HUES64 (cell line): ENCODE data around the gene RAB43.
"Not testable (repeated sequence)": the region's sequence is repeated elsewhere in the genome, so short reads cannot be mapped to it uniquely, and the experiment has no call there.

Experiments used
- H3K27ac ChIP-seq: 2 replicates; pipeline ENCODE4 v1.7.0; 2013; ENCODE audit warnings: low read depth, low read length, inconsistent platforms
- H3K27me3 ChIP-seq: 2 replicates; pipeline ENCODE4 v1.6.1; 2013; ENCODE audit warnings: mild to moderate bottlenecking, low read length; ENCODE audit not compliant: insufficient read depth
- H3K36me3 ChIP-seq: 2 replicates; pipeline ENCODE4 v1.6.1; 2013; ENCODE audit warnings: mild to moderate bottlenecking, low read length; ENCODE audit not compliant: insufficient read depth
- H3K4me1 ChIP-seq: 2 replicates; pipeline ENCODE4 v1.6.1; 2013; ENCODE audit warnings: mild to moderate bottlenecking, low read length, moderate library complexity; ENCODE audit not compliant: insufficient read depth
- H3K4me3 ChIP-seq: 2 replicates; pipeline ENCODE4 v1.5.1; 2013; ENCODE audit warnings: mild to moderate bottlenecking, low read length, moderate library complexity
- H3K9ac ChIP-seq: 2 replicates; pipeline ENCODE4 v1.6.1; 2013; ENCODE audit warnings: mild to moderate bottlenecking, low read depth, low read length
- H3K9me3 ChIP-seq: 2 replicates; pipeline ENCODE4 v1.6.1; 2013; ENCODE audit warnings: low read depth, low read length; ENCODE audit not compliant: insufficient read depth
- WGBS: fragments of 150-250, 120-280 bp; methylation state at CpG from one replicate; pipeline ENCODE4 v1.1.7; 2013; ENCODE audit warnings: missing lambda C conversion rate; 5-methylcytosine and 5-hydroxymethylcytosine counted together

RAB43 gene

DNA sequence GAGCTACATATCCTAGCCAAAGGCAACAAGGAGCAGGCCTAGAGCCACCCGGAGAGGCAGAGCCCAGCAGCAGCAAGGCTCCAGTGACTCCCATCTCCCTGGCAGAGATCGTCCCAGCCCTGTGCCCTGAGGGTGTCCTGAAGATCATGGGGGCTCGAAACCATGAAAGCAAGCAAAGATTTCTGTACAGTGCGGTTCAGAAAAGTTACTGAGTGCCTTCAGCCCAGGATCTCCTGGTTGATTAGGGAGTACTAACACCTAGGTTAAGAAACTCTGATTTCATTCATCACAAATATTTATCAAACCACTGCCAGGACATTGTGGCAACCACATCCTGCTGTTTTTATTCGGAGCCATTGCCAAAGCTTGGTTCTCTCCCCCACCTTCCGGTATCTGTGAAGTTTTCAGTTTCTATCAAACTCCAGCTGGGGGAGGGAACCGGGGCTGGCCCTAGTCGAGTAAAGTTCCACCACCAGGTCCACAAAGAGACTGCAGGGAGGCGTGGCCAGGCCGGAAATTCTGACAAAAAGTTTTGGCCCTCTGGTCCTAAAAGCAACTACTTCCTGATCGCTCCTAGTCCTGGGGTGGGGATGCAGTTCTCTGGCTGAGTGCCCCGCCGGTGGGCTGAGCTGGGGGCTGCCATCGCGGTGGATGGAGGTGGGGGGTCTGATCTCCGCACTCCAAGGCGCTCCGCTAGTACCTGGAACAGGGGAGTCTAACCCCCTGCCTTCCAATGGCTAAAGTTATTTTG lies 1.2 kb downstream of the RAB43 start:
- Histone ChIP-seq H3K27me3 (no peaks in the 10 kb centered on the region), H3K4me3 (peak overlapping the region; percentile 89), H3K9ac (peak overlapping the region; percentile 63), H3K4me1 (peaks cover 37% of the 10 kb centered on the region), H3K36me3 (peaks cover 6% of the 10 kb centered on the region), H3K9me3 (no peaks in the 10 kb centered on the region), H3K27ac (peak overlapping the region; percentile 77)
- WGBS = 5% methylated on average over 18 of the region's 18 CpGs

DNA sequence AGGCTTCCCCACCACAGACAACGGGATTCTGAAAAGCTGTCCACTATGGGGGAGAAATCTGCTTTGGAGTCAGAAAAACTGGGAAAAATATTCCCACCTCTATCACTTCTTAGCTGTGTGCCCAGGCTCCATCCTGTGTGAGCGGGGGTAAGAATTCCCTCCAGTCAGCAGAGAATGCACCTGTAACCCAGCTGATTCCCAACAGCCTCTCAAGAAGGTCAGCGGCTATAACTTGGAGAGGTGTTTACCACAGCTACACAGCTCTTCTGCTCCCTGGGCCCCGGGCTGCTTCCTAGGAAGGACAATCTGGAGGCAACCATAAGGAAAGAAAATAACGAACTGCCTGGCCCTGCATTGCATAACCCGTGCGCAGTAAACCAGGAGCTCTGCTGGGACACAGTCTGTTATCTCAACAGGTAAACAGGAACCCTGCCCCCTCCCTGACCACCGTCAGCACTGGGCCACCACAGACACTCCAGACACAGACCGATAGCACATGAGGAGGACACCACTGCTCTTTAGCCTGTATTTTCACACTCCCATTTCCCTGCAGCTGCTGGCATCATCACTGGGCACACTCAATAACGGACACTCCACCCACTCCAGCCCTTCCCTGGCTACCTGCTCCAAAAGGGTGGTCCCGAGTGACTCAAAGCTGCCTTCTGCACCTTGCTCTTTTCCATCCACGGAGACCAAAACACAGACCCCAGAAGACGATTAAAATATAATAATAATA lies 2.1 kb downstream of the RAB43 start:
- H3K9me3 ChIP-seq = no peaks in the 10 kb centered on the region
- H3K4me1 ChIP-seq = peaks cover 41% of the 10 kb centered on the region
- H3K36me3 ChIP-seq = peaks cover 6% of the 10 kb centered on the region
- WGBS = 51% methylated on average over 12 of the region's 13 CpGs
- no peaks in the 10 kb centered on the region for H3K27me3 ChIP-seq
- peak overlapping the region; percentile 76; the same call in 1 of the 2 replicates for H3K27ac ChIP-seq
- peak overlapping the region; percentile 63 for H3K9ac ChIP-seq
- H3K4me3 ChIP-seq = peak overlapping the region; percentile 89

DNA sequence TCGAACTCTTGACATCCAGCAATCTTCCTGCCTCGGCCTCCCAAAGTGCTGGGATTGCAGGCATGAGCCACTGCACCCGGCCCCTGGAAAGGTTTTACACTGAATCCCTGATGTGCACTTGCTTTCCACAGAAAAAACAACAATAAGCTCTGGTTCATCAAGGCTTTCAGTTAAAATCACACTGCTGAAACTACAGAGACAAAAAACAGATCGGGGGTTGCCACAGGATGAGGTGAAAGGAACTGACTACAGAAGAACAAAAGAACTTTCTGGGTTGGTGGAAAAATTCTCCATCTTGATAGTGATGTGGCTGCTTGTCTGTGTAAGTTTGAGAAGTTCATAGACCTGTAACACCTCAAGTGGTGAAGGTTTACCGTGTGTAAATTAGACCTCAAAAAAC lies 2.9 kb downstream of the RAB43 start:
- Histone ChIP-seq H3K27me3 (no peaks in the 10 kb centered on the region), H3K27ac (peak overlapping the region; percentile 1; the same call in 1 of the 2 replicates), H3K9ac (peak overlapping the region; percentile 17; the same call in 1 of the 2 replicates), H3K4me1 (peaks cover 46% of the 10 kb centered on the region), H3K4me3 (0 out of 2 replicates have a peak overlapping the region, but pooled peaks have one; percentile 89), H3K36me3 (peaks cover 6% of the 10 kb centered on the region), H3K9me3 (no peaks in the 10 kb centered on the region)
- WGBS = 80% methylated on average over 4 of the region's 5 CpGs

DNA sequence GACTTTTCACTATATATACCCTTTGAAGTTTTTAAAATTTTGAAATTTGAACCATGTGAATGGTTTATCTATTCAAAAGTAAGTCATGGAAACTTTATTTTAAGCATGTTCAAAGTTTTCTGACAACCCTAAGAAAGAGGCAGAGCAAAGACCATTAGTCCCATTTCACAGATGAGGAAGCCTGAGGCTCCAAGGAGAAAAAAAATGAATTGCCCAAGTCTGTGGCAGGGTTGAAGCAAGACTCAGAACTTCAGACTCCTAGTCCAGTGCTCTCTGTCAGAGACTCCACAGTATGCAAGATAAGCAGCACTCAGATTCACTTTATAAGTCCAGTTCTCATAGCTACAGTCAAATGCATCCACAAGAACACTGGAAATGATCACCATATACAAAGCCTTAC lies 4.5 kb downstream of the RAB43 start:
- Histone ChIP-seq H3K4me3 (no peak overlapping the region), H3K4me1 (peaks cover 46% of the 10 kb centered on the region), H3K9ac (no peak overlapping the region), H3K9me3 (no peaks in the 10 kb centered on the region), H3K36me3 (peaks cover 9% of the 10 kb centered on the region), H3K27me3 (no peaks in the 10 kb centered on the region), H3K27ac (no peak overlapping the region)

DNA sequence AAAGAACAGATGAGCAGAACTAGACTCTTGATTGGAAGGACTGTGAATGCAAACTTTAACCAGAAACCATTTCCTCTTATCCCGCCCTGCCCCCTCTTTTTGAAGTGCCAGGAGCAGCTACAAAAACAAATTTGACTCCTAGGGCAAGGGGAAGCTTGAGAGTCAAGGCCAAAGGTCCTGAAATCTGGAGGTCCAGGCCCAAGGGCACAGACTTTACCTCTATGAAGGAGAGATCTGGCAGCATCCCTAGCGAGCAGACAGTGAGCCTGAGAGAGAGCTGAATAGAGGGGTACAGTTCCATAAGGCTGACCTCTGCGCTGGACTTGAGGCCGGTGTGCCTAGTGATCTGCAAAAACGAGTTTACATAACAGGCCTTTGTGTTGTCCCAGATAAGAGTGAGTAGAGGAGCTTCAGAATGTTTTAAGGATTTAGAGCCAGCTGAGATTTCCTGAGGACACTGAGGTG lies 5.1 kb downstream of the RAB43 start:
- 32% methylated on average over 5 of the region's 5 CpGs for WGBS
- Histone ChIP-seq H3K9ac (peak overlapping the region; percentile 42; the same call in 1 of the 2 replicates), H3K27me3 (no peaks in the 10 kb centered on the region), H3K9me3 (no peaks in the 10 kb centered on the region), H3K36me3 (peaks cover 9% of the 10 kb centered on the region), H3K4me1 (peaks cover 46% of the 10 kb centered on the region), H3K4me3 (peak overlapping the region; percentile 20; the same call in 1 of the 2 replicates), H3K27ac (peak overlapping the region; percentile 71; the same call in 1 of the 2 replicates)

DNA sequence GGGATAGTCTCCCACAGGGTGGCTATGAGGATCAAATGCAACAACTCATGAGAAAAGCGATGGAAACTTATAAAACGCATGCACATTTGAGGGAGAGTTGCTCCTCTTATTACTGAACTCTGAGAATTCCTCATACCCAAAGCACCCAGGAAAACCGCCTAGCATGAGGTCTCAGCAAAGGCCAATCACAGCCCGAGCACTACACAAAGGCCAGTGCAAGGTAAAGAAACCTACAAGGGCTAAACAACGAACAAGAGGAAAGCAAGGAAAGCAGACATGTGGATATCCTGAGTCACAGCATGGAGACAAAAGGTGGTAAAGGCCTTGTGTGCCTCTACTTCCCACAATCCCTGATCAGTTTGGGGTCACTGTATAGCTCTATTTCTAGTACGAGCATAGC lies 7.1 kb downstream of the RAB43 start:
- 84% methylated on average over 6 of the region's 6 CpGs for WGBS
- H3K36me3 ChIP-seq = peaks cover 14% of the 10 kb centered on the region

DNA sequence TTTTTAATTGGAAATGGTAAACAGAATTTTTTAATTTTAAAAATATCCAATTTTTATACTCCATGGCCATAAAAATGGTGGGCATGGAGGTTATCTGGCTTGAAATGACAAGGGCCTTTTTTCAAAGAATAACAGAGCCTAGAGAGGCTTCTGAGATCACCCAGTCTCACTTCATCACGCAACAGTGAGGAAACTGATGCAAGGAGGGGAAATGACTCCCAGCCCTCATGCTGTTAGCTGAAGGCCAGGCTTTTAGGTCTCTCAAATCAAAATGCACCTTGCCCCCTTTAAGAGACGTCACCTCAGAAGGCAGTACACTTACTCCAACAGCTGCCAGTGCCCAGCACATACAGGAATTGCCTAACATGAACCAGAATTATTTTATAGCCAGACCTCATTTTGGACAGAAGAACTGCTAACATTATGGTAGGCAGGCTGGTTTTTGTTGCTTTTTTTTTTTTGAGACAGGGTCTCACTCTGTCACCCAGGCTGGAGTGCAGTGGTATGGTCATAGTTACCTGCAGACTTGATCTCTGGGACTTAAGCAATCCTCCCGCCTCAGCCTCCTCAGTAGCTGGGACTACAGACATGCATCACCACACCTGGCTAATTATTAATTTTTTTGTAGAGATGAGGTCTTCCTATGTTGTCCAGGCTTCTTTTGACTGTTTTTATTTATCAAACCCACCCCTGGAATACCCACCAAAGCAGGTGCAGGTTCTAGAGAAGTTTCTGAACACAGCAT lies 9.1 kb downstream of the RAB43 start:
- H3K4me1 ChIP-seq = peaks cover 25% of the 10 kb centered on the region
- no peak overlapping the region for H3K9ac ChIP-seq
- no peaks in the 10 kb centered on the region for H3K9me3 ChIP-seq
- no peaks in the 10 kb centered on the region for H3K27me3 ChIP-seq
- WGBS = 93% methylated on average over 2 of the region's 3 CpGs
- H3K36me3 ChIP-seq = peaks cover 8% of the 10 kb centered on the region; the same call in 1 of the 2 replicates
- no peak overlapping the region for H3K4me3 ChIP-seq
- H3K27ac ChIP-seq = no peak overlapping the region

More for the DNA sequence above, 7.1 kb downstream of the RAB43 start:
- no peak overlapping the region for H3K4me3 ChIP-seq
- H3K9ac ChIP-seq = peak overlapping the region; percentile 25; the same call in 1 of the 2 replicates
- H3K9me3 ChIP-seq = no peaks in the 10 kb centered on the region
- H3K27ac ChIP-seq = peak overlapping the region; percentile 50
- peaks cover 37% of the 10 kb centered on the region for H3K4me1 ChIP-seq
- H3K27me3 ChIP-seq = no peaks in the 10 kb centered on the region

DNA sequence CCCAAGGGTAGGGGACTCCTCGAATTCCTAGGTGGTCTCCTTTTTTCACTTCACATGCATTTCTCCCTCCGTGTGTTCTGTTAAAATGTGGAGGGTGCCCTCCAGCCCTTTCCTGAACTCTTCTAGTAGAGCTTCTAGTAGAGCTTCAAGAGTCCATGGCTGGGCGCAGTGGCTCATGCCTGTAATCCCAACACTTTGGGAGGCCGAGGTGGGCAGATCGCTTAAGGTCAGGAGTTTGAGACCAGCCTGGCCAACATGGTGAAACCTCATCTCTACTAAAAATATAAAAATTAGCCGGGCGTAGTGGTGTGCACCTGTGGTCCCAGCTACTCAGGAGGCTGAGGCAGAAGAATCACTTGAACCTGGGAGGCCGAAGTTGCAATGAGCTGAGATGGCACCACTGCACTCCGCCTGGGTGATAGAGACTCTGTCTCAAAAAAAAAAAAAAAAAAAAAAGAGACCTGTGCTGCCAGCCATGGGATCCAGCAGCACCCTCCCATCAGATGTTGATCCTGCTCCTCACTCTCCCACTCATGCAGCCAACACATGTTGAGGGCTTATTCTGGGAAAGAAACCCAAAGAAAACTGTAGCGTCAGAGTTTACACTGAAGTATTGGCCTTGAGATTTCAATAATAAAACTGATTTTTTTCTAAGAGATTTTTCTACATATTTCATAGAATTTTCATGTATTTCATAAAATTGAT lies 10.4 kb downstream of the RAB43 start:
- H3K27me3 ChIP-seq, H3K4me3 ChIP-seq, H3K27ac ChIP-seq, H3K36me3 ChIP-seq, H3K9me3 ChIP-seq, H3K9ac ChIP-seq: not testable (repeated sequence)
- H3K4me1 ChIP-seq = peaks cover 14% of the 10 kb centered on the region
- 95% methylated on average over 9 of the region's 10 CpGs for WGBS

DNA sequence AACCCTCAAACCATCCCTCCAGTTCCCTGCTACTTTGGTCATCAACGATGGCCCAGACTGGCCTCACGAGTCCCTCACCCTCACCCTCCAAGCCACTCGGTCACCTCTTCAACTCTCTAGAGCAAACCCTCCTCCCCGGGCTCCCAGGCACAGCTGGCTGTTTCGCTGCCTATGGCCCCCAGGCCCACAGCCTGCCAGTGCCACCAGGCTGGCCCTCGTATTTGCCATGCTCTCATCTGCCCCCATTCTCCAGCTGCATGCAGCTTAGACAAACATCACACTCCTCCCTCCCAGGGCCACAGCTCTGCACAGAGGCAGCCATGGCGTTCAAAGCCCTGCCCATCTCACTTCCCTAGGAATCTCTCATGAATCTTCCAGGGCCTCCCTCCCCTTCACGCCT lies 13.8 kb downstream of the RAB43 start:
- H3K4me3 ChIP-seq = no peak overlapping the region
- no peaks in the 10 kb centered on the region for H3K27me3 ChIP-seq
- no peak overlapping the region; the same call in 1 of the 2 replicates for H3K9ac ChIP-seq
- no peaks in the 10 kb centered on the region for H3K4me1 ChIP-seq
- H3K27ac ChIP-seq = no peak overlapping the region
- H3K9me3 ChIP-seq = no peaks in the 10 kb centered on the region
- H3K36me3 ChIP-seq = peaks cover 8% of the 10 kb centered on the region; the same call in 1 of the 2 replicates
- WGBS = 89% methylated on average over 8 of the region's 8 CpGs

DNA sequence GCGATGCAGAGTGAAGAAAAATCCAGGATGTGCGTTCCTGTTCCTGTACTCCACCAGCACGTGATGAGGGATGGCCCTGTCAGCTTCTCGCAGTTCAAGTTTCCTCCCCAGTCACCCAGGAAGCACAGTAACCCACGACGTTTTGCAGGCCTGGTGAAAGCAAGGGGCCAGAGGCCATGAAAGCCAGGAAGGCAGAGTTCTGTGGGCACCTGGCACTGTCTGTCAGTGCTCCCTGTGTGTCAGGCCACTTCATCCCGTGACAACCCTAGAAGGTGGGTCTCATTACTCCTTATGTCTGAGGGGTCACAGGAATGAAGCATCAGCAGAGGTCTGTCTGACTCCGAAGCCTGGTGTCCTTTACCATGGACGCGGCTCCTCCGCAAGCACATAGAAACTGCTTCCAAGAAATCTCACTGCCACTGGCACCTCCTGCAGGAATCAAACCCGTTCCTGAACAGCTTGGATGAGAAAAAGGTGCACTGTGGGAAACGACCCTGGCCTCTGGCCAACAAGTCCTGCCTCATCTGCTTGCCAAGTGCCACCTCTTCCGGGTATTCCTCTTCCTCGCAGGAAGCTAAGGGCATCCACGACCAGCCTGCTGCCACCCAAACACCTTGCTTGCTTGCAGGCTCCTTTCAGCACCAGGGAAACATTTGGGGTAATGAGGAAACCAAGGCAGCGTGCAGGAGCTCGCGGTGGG lies 14.6 kb downstream of the RAB43 start:
- H3K27ac ChIP-seq = no peak overlapping the region
- no peaks in the 10 kb centered on the region for H3K9me3 ChIP-seq
- no peaks in the 10 kb centered on the region for H3K4me1 ChIP-seq
- 0 out of 2 replicates have a peak, but pooled peaks cover 5% of the 10 kb centered on the region for H3K36me3 ChIP-seq
- no peaks in the 10 kb centered on the region for H3K27me3 ChIP-seq
- no peak overlapping the region for H3K4me3 ChIP-seq
- 92% methylated on average over 19 of the region's 19 CpGs for WGBS
- H3K9ac ChIP-seq = no peak overlapping the region; the same call in 1 of the 2 replicates
